Esophagus muscularis mucosa (tissue), 4 donors: ENCODE measurements around the gene DLD.

Experiments used
- EP300 ChIP-seq: sonication (generic); formaldehyde crosslinking; IDR thresholded peaks from one replicate; pipeline ENCODE4 v1.6.1; 2017; ENCODE audit warnings: antibody characterized with exemption
- POLR2A ChIP-seq: fragments of 450-650 bp; IDR thresholded peaks from one replicate; pipeline ENCODE4 v1.6.1; 2017; ENCODE audit warnings: antibody characterized with exemption, moderate library complexity, mild to moderate bottlenecking, low read depth
- POLR2AphosphoS5 ChIP-seq, 2 donors: sonication (generic); formaldehyde crosslinking; IDR thresholded peaks; one replicate each; pipeline ENCODE4 v1.6.1; 2017; ENCODE audit warnings: antibody characterized with exemption in 2 of 2
- TF ChIP-seq, protein P1 (sequence below), 3 experiments: fragments of 200-600 bp in 2 of 3; fragments of 450-650 bp in 1 of 3; sonication (generic) in 2 of 3; IDR thresholded peaks; one replicate each; pipeline ENCODE4 v1.5.1; 2017 to 2019; ENCODE audit warnings: antibody characterized with exemption in 3 of 3, mild to moderate bottlenecking in 2 of 3, moderate library complexity in 1 of 3

DNA sequence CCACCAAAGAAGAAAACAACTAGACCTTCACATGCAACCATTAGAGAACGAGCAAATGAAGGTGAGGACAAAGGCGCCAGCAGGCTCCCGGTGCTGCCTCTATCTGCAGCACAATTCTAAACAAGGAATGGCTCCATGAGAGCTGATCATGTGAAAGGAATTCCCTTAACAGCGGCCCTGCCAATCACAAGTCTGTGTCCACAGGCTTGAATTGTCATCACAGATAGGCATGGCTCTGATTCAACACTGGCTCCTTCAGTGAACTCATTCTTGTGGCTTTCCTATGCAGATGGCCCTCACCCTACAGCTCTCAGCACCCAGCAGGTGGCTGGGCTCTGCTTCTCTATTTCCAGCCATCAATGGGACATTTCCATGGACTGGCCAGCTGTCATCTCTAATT is 75.7 kb downstream of the DLD start:
- TF ChIP-seq, protein P1, sequence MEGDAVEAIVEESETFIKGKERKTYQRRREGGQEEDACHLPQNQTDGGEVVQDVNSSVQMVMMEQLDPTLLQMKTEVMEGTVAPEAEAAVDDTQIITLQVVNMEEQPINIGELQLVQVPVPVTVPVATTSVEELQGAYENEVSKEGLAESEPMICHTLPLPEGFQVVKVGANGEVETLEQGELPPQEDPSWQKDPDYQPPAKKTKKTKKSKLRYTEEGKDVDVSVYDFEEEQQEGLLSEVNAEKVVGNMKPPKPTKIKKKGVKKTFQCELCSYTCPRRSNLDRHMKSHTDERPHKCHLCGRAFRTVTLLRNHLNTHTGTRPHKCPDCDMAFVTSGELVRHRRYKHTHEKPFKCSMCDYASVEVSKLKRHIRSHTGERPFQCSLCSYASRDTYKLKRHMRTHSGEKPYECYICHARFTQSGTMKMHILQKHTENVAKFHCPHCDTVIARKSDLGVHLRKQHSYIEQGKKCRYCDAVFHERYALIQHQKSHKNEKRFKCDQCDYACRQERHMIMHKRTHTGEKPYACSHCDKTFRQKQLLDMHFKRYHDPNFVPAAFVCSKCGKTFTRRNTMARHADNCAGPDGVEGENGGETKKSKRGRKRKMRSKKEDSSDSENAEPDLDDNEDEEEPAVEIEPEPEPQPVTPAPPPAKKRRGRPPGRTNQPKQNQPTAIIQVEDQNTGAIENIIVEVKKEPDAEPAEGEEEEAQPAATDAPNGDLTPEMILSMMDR (IDR thresholded peaks at IDR 0.05), result no peak
- TF ChIP-seq POLR2AphosphoS5 (IDR thresholded peaks at IDR 0.05), result peak; percentile 37 to 64
- TF ChIP-seq POLR2A, result no peak
- TF ChIP-seq EP300, result no peak
